HFF-Myc (cell line): ENCODE measurements around the gene ADAMTS10.

Experiments
- DNase-seq: peaks from one replicate; pipeline ENCODE4 v3.0.0-alpha.2; 2011; ENCODE audit warnings: low read depth; ENCODE audit errors: extremely low read depth
- H3K4me3 ChIP-seq: replicated peaks from 2 replicates; pipeline ENCODE4 v1.5.1; 2011; ENCODE audit warnings: low read depth, mild to moderate bottlenecking, control low read depth, low read length
- CTCF ChIP-seq: IDR thresholded peaks from 2 replicates; pipeline ENCODE4 v1.5.1; 2012; ENCODE audit warnings: mild to moderate bottlenecking, low read depth, low read length, control low read depth; ENCODE audit errors: missing control alignments

ADAMTS10 gene

GRCh38 chr19:8610041-8610935, at the start of gene ADAMTS10:
Gene ADAMTS10 (minus strand): TSS chr19:8610715. CDS start chr19:8605710, 5,005 bp downstream.
- DNase-seq, result no peak
- no peak for TF ChIP-seq CTCF
- H3K4me3 ChIP-seq, result peak within 1 kb of the TSS; percentile 55

GRCh38 chr19:8659905-8660304, 49.4 kb upstream of the ADAMTS10 start:
- H3K4me3 ChIP-seq, result no peak overlapping the region
- TF ChIP-seq CTCF, result no peak
- no peak for DNase-seq

- no peak for DNase-seq
- no peak overlapping the region for H3K4me3 ChIP-seq
- TF ChIP-seq CTCF, result no peak
Observed at GRCh38 chr19:8657869-8658268, 47.4 kb upstream of the ADAMTS10 start.

GRCh38 chr19:8655340-8655709, 44.8 kb upstream of the ADAMTS10 start:
- DNase-seq, result no peak
- no peak overlapping the region for H3K4me3 ChIP-seq
- no peak for TF ChIP-seq CTCF

- peak; percentile 89 for TF ChIP-seq CTCF
- no peak for DNase-seq
- no peak overlapping the region for H3K4me3 ChIP-seq
Observed at GRCh38 chr19:8654591-8655339, 44.2 kb upstream of the ADAMTS10 start.

- TF ChIP-seq CTCF, result no peak
- H3K4me3 ChIP-seq, result no peak overlapping the region
- DNase-seq, result no peak
Observed at GRCh38 chr19:8648240-8648639, 37.7 kb upstream of the ADAMTS10 start.
